ENCODE data around the gene FAM236B.
"Not testable (repeated sequence)": the region's sequence is repeated elsewhere in the genome, so short reads cannot be mapped to it uniquely, and the experiment has no call there.

The FAM236B gene

GRCh38 chrX:72782560-72782959 is at the start of gene FAM236B:
Gene FAM236B, minus strand, starts transcription at chrX:72782660. Its CDS starts 100 bp downstream, at chrX:72782560.
- not testable (repeated sequence) for DNase-seq (ENCODE audit: low spot score)

GRCh38 chrX:72830701-72831100 is 48.2 kb upstream of the FAM236B start:
- not testable (repeated sequence) for DNase-seq (ENCODE audit: low spot score)

GRCh38 chrX:72808110-72808509 is 25.6 kb upstream of the FAM236B start, which contains the start of gene FAM236D:
Gene FAM236D, minus strand, starts transcription at chrX:72808210. Its CDS starts 100 bp downstream, at chrX:72808110.
- DNase-seq (ENCODE audit: low spot score), result not testable (repeated sequence)

GRCh38 chrX:72790390-72790789 is 7.9 kb upstream of the FAM236B start:
- DNase-seq (ENCODE audit: low spot score), result not testable (repeated sequence)

GRCh38 chrX:72788142-72788541 is 5.7 kb upstream of the FAM236B start:
- DNase-seq (ENCODE audit: low spot score), result not testable (repeated sequence)

GRCh38 chrX:72783964-72784363 is 1.5 kb upstream of the FAM236B start:
- DNase-seq (ENCODE audit: low spot score), result not testable (repeated sequence)

GRCh38 chrX:72783365-72783936 is 991 bp upstream of the FAM236B start:
- DNase-seq (ENCODE audit: low spot score), result not testable (repeated sequence)

- not testable (repeated sequence) for DNase-seq (ENCODE audit: low spot score)
Observed at GRCh38 chrX:72778146-72778545, 4.3 kb downstream of the FAM236B start.

GRCh38 chrX:72777467-72777790 is 5.0 kb downstream of the FAM236B start:
- DNase-seq (ENCODE audit: low spot score), result not testable (repeated sequence)

GRCh38 chrX:72776653-72777466 is 5.6 kb downstream of the FAM236B start, which contains the start of gene DMRTC1B:
Gene DMRTC1B, plus strand, starts transcription at chrX:72776890. Its CDS starts 68,246 bp downstream, at chrX:72845136.
- DNase-seq (ENCODE audit: low spot score), result not testable (repeated sequence)

- not testable (repeated sequence) for DNase-seq (ENCODE audit: low spot score)
Observed at GRCh38 chrX:72760454-72760853, 22.0 kb downstream of the FAM236B start.

GRCh38 chrX:72748545-72748944 is 33.9 kb downstream of the FAM236B start:
- DNase-seq (ENCODE audit: low spot score), result not testable (repeated sequence)

- DNase-seq (ENCODE audit: low spot score), result not testable (repeated sequence)
Observed at GRCh38 chrX:72745546-72745945, 36.9 kb downstream of the FAM236B start.

GRCh38 chrX:72735561-72735960 is 46.9 kb downstream of the FAM236B start:
- TF ChIP-seq CTCF (IDR thresholded peaks at IDR 0.05; ENCODE audit: extremely low read depth, missing control alignments), result no peak
- DNase-seq (ENCODE audit: low spot score), result no peak

- not testable (repeated sequence) for DNase-seq (ENCODE audit: low spot score)
Observed at GRCh38 chrX:72733636-72734035, 48.8 kb downstream of the FAM236B start.

Data from GM20000 (cell line).